Measurements from ENCODE around the gene NRXN3.
"Not testable (repeated sequence)": the region's sequence is repeated elsewhere in the genome, so short reads cannot be mapped to it uniquely, and the experiment has no call there.

NRXN3 gene

DNA sequence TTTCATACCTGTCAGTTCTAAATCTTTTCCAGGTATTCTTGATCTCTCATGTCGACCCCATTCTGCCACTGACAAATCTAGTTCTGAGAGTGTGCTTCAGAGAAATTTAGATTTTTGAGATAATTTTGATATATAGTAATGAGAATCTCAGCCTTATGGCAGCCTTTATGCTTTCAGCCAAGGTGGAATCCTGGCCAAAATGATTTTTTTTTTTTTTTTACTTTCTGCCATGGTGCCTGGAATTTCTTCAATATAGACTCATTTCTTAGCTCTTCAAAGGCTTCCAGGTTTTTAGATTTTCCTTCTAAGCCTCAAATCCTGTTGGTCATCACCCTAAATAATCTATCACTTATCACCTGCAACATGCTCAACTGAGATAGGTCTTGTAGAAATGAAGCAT lies 926.6 kb downstream of the NRXN3 start:
- no peak for DNase-seq

DNA sequence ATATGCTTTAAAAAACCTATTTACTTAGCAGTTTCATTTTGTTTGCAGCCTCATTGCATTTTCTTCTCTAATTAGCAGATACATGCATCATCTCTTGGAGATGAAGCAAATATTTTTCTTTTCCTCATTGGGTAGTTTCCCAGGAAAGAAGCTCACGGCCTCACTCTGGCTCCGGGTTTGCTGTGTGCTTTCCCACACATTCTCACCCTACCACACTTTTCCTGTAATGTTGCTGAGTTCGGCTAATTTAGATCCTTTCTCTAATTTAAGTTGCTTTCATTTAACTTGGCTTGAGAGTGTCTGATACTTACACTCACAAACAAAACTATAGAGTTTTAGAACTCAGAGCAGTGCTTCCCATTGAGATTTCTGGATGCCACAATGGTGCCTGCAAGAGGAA lies 928.2 kb downstream of the NRXN3 start:
- DNase-seq, result no peak

DNA sequence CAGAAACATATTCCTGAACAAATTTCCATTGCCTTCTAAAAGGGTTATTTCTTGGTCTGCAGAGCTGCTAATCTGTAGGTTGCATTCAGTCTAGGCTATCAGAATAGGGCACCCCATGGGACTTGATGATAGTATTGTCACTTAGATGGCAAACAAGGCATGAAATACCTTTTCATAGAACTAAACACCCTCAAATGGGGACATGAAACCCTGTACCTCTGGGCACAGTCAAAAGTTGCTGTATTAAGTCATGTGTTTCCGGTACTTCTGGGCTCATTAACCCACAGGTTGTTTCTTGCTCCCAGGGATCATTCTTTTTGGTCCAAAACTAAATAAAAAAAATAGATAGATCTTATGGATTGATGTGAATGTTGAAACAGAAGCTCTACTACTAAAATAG lies 930.4 kb downstream of the NRXN3 start:
- DNase-seq, result no peak

DNA sequence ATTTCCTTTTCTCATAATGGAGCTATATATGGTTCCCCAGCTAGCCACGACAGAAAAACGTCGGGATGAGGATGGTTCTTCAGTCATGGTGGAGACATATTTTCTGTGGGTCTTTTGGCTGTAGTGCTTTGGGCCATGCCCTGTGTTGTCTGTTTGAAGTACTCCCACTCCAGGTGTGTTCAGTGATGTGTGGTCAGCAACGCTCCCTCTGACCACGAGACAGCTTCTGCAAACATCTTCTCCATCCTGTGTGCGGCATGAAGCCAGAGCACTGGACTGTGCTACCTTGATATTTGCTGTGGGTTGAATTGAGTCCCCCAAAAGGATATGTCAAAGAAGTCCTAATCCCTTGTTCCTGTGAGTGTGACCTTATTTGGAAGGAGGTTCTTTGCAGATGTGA lies 931.2 kb downstream of the NRXN3 start:
- DNase-seq, result no peak

DNA sequence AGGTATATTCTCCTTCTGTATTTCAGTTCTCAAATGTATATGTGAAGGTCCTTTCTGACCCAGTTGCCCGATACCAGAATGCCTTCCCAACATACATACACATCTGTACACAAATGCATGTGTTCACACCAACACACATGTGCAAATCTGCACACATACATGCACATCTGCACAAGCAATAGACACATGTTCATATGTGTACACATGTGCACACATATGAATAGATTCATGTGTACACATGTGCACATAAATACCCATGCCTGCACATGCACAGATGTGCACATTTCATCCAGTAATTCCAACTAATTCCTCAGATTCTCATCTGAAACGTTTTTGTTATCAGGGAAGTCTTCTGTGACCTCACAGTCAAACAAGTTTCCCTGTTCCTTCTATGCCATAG lies 933.6 kb downstream of the NRXN3 start:
- DNase-seq, result no peak

DNA sequence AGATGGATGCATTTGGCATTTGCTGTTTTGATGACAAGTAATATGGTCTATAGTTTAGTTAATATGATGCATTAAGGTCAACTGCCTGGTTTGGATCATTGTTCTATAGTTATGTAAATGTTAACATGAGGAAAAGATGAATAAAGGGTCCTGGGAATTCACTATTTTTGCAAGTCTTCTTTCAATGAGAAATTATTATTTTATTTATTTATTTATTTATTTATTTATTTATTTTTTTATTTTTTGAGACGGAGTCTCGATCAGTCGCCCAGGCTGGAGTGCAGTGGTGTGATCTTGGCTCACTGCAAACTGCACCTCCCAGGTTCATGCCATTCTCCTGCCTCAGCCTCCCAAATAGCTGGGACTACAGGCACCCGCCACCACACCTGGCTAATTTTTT lies 940.4 kb downstream of the NRXN3 start:
- not testable (repeated sequence) for DNase-seq

DNA sequence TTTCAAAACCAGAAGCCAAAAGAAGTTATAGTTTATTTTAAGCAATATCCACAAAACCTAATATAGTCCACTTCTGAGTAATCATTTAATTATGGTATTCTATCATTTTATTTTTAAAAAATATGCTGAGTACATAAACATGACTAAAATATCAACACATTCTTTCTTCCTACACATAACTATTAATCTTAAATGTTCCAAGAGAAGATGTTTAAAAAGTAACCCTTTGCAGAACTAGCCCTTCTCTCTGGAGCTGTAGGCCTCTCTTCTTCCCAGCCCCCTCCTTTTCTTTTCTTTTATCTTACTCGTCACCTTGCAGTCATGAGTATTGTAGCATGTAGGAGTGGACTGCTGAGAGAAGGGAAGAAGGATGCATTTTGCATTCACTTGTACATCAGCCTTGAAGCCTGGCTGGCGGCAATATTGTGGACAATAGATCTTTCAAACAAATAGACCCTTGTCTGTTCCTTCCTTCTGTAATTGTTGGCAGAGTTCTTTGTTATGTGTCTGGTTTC lies 941.9 kb downstream of the NRXN3 start:
- DNase-seq, result no peak

DNA sequence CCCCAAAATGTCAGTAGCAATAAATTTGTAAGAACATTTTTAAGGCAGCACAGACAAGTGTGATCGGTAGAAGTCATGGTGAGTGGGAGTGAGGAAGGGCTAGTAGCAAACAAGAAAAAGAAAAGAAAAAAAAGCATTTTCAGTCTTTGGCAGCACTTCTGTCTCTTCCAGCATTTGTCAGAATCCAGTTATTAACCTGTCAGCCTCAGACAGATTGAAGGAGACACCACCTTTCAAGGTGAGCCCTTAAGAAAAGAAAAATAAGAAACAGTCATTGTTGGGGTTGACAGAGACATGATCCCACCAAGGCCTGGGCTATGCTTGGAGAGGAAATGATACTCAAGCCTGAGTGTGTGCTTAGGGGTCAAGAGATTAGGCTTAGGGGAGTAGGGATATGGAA lies 947.4 kb downstream of the NRXN3 start:
- DNase-seq, result no peak

DNA sequence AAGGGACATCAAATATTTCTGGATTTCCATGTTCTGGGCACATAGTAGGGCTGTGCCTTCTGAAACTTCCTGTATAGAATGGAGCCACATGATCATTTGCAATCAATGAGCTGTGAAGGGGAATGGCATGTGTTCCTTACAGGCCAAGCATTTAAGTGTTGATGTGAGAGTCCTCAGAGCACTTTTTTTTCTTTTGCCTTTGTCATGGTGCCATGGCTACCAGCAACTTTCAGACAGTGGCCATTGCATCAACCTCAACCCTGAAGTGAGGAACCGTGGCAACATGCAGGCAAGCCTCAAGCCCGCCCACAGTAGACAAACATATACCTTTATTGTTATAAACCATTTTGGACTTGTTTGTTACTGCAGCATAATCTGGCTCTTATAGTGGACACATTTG lies 948.1 kb downstream of the NRXN3 start:
- no peak for DNase-seq

DNA sequence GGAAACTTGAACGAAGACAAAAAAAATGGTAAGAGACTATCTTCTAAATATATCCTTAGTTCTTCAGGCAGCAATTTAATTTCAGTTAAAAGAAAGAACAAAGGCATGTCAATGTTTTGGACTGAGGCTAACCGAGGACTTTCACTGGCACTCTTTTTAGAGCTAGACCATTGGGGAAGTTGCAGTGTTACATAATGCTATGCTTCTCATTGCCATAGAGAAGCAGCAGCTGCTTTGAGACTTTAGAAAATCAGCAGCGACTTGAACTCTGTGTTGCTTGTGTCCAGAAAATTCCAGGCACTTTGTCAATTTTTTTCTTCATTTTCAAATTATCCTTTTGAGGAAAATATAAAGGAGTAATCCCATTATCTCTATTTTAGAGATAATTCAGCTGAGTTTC lies 964.2 kb downstream of the NRXN3 start:
- no peak for DNase-seq

DNA sequence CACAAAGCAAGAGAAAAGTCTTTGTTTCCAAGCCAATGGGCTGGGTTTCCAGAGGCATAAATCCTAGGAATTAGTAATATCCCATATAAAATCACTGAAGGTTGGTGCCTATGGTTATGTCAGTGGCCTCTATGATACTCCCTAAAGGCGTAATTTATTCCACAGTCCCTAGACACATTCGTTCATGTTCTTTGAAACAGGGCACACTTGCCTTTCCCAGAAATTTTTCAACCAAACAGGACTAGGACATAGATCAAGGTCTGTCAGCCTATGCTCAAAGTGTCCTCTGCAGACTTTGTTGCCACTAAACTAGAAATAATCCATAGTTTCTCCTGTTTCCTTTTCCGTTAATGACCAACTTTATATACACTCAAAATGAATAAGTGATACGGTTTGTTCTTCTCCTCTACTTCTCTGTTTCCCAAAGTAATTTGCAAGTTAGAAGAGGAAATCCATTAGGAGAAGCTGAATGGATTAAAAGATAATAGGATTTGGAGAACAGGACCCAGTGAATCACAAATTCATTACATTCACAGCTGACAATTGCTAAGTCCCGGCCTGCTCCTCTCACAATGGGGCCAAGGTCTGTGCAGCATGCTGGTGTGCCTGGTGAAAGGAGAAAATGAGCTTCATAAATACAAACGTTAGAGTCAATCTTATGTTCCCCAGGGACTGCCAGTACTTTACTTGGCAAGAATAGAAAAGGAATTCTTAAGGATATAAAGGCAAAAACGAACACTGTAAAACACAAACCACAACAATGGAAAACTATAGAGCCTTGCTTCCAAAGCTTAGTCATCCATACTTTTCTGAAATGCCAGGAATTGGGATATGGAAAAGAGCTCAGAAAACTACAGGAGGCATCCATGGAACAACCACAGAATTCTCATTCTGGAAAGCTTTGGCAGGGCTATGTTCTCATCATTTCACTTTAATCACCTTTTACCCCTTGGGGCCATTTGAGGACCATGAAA lies 966.2 kb downstream of the NRXN3 start:
- DNase-seq, result no peak

DNA sequence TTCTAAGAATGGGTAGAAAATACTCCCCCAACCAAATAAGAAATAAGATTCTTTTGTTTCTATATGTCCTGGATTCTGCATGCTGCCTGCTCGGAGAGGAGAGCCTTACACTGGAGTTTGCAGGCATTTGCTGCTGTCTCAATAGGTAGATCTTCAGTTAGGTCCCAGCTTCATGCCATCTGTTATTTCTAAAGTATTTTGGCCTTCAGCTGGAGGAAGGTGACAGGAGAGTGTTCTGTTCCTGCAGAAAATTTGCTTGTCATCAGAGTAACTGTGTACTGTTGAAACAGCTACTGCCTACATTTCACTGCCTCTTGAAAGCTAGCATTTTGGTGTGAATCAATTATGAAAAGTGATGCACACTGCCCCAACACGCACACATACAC lies 966.9 kb downstream of the NRXN3 start:
- DNase-seq, result no peak

DNA sequence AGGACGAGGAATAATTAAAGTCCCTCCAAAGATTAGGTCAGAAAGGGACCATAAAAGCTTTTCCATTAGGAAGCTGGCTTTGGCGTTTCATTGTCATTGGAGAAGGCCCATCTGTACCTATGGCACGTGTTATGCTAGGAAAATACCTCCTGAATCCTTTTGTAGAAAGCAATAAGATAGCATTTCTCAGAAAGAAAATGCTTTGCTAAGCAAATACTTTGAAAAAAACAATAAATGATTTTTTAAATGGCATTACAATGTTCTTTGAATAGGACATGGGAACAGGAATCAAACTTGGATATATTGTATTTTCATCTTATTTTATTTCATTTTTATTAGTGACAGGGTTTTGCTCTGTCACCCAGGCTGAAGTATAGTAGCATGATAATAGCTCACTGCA lies 967.7 kb downstream of the NRXN3 start:
- no peak for DNase-seq

DNA sequence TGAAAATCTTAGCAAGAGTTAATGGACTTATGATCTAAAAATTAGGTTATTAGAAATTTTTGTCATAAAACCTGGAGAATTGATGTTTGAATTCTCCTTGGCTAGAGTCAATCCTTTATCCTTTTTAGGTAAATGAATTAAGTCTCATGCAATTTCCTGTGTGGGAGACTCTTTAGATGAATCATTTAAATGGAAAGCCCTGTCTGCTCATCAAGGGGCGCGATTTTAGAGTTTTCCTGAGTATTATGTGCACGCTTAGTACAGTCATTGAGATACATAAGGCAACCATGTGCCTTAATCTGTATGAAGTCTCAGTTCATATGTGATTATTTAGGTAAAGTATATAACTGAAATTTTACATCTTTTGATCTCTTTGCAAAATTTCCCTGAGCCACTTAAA lies 974.7 kb downstream of the NRXN3 start:
- DNase-seq, result no peak

DNA sequence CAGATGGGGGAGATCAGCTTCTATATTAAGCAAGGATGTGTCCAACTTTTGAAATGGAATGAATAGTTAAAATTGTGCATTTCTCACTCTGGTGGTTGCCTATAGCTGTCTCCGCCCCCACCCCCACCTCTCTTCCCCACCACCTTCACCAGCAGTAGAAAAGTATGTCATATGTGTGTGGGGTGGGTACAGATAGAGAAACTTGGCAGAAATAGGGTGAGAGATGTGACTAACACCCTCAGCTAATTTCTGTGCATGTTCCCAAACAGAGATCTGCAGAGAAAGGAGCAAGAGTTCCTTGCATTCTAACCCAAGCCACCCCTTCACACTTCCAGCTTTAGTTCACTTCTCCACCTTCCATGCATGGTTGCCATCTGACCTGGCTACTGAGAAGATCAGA lies 980.1 kb downstream of the NRXN3 start:
- DNase-seq, result no peak

DNA sequence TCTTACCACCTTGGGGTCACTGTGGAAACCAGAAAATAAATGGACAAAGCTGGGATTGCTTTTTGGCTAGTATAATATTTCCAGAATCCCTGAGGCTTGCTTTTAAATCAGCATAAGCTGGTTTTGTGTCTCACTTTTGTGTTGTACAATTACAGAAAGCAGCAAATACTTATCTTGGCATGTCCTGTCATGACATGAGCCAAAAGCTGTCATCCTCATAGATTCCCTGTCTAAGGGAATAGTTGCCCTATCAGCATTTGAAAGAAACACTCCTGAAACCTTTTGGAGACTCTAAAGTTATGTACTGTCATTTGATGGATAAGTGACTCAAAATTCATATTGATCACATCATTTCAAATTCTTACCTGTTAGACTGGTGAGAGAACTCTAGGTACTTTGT lies 987.2 kb downstream of the NRXN3 start:
- no peak for DNase-seq

DNA sequence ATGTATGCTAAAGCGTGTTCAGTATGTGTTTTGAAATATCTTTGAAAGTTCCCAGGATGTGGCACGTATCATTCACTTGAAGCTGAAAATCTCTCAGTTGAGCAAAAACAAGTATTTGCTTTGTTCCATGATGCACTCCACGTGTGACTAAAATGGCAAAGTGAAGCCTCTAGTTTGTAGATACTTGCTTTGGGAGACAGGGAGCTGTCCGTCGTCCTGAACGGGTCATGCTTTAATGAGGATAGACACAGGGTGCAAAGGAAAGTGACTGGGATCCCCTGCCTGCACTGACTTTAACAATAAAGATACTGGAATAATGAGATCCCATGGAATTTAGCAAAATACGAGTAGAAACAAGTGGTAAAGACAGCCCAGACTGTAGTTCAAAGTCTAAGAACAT lies 991.4 kb downstream of the NRXN3 start:
- DNase-seq, result no peak

DNA sequence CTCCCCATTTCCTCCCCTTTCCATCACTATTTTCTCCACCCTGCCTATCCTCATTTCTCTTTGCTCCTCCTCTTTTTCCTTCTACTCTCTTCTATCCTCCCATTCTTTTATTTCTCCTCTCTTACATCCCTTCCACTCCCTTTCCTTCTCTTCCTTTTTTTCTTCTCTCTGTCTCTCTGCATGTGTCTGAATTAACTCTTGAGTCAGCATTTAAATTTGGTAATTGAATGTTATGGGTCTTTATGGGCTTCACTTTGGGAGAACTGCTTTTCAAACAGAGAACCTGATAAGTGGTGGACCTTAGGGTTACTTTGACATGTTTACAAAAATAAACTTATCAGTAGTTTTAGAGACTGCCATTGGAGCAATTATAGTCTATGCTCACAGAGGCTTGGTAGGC lies 992.7 kb downstream of the NRXN3 start:
- DNase-seq, result no peak

DNA sequence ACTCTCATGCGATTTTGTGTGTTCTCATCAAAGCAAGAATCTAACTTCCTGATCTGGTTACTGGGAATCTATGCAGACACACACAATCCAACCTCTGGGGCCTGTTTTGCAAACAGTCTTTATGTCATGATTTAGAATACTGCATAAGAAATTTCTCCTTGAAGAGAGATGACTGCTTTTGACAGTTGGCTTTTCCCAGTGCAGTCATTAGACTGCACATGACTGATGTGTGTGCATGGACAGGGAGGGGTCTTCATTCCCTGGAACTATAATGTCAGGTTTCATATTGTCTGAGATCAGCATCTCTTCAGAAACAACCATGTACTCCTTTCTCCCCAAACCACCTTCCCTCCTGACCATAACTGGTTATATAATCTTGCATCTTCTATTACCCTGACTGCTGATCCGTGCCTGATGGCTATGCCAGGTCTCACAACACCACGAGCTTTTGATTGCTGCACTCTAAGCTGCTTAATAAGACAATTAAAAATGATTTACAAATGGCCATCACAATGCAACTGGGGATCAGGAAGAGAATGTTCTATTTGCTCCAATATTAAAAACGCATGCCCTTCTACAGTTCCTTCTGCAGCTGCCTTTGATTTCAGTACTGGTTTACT lies 995.4 kb downstream of the NRXN3 start:
- no peak for DNase-seq

DNA sequence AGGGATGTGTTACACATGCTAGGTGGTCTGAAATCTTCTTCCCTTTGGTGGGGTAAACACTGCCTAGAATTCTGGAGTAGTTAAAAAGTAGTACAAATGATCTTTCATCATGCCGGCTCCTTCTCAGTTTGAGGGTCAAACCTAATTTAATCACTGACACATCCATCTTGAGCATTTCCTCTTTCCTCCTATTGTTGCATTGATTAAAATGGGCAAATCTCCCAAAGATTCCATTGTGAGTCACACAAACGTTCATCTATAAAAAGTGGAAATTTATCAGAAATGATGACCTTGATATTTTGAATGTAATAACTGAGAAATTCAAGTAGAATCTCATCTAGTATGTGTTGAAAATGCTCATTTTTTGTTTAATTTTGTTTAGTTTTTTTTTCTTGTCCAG lies 996.0 kb downstream of the NRXN3 start:
- DNase-seq, result no peak

DNA sequence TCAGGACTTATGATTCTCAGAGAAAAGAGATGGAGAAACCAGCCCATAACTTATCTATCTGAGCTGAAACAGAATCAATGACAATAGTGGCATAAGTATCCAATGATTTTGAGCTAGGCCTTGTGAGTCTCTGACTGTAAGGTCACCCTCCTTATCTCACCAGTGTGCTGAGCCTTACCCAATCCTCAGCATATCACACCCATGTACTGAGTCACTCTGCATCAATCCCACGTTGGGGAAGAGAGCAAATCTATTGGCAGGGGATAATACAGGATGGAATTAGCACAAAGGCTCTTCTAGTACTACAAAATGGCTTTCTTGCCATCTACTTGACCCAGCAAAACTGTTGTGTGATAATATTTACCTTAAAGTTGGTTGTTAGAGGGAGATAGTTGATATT lies 997.8 kb downstream of the NRXN3 start:
- DNase-seq, result no peak

DNA sequence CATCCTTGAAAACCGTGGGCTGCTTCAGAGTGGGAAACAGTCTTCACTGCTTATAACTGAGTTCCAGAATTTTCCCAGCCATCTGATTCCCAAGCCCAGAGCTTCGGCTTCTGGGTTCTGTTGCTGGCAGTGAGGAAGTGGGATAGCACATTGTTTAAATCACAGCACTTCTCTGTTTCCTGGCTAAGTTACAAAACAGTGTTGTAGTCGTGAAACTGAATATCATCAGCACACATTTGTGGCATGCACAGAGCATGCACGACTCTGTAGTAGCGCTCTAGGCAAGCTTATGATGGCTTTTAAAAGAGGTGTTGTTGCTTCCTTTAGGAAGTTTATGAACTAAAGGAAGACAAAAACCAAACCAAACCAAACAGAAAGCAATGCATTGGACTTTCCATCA lies 1005.5 kb downstream of the NRXN3 start:
- no peak for DNase-seq

DNA sequence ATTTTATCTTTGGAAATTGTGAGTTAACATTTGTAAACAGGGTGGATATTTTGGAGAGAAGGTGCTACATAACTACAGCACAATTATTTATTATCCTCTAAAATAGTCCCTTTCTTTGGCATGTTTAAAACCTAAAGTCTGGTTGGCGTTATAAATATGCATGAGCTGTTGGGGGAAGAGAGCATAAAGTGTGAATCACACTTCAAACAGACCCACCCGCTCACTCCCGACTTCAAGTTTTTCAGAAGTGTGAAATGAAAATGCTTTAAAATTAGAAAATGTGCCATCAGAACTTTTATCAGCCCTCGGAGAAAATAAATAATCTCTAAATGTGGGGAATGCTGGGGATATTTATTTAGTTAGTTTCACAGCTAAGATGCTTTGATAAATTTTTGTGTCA lies 1006.9 kb downstream of the NRXN3 start:
- no peak for DNase-seq

DNA sequence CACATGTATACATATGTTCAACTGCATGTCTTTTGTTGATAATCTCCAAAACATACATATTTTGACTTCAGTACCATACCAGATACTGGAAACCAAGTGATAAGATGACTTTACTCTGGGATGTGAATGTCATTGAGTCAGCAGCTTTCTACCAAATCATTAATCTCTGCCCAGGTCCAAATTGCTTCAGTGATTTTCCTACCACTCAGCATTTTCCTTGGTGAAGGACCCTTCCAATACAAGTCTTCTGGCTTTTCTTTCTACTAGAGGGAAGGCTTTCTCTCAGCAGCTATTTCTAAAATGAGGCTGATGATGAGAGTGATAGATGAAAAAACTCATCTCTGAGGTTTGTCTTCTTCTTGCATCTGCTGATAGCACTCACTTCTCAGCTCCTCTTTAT lies 1008.5 kb downstream of the NRXN3 start:
- no peak for DNase-seq

DNA sequence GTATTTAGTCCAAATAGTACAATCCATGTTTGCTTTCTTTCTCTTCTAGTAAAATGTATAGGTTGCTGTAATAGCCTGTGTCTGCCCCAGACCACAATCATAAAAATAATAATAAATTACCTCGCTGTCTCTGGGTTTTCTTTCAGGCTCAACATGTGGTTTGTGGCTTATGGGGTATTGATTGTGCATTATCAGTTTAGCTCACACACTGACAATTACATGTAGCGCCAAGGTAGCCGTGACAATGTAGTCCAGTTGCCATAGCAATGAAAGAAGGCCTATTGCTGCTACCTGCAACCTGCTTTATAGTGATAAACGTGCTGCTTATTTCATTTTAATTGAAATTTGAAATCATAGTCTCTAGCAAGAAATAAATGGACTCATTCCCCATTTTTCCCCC lies 1009.8 kb downstream of the NRXN3 start:
- DNase-seq, result peak; percentile 32

Data from COR-L47 (cell line).